ENCODE measurements around the gene ABCC4. TPM values are rescaled to one million over a fixed set of nuclear protein-coding genes. Genes with fewer than 3 reads are reported as not detected.

ABCC4 gene
- total RNA-seq, 5 donors from 2014 or later (not counting 1 experiment from before 2014, with no cell fraction given): 8.9 to 12.5 (median 9.5) TPM

- H3K4me1 ChIP-seq (ENCODE audit: control insufficient read depth in 1 of 2, extremely low read depth in 1 of 2, insufficient read depth in 2 of 2, low read length in 2 of 2): no peaks in the 10 kb centered on the region
- H3K27ac ChIP-seq (ENCODE audit: low read length): no peak overlapping the region
- Mint-ChIP-seq H3K36me3 (peaks cover 25% of the 10 kb centered on the region), H3K4me3 (no peak overlapping the region), H3K4me1 (peaks cover 0 to 7% (median 2%) of the 10 kb centered on the region in 3 donors), H3K9me3 (no peaks in the 10 kb centered on the region), H3K27ac (no peak overlapping the region), H3K27me3 (no peaks in the 10 kb centered on the region)
- H3K36me3 ChIP-seq (ENCODE audit: control insufficient read depth in 2 of 2, extremely low read depth in 1 of 2, insufficient read depth in 1 of 2, low read length in 1 of 2): peaks cover 0 to 12% of the 10 kb centered on the region in 2 donors
- CTCF ChIA-PET: interaction anchor here in 1 of 2 donors (0.7 kb wide), 1 partner anchor 30 kb away, joined by 3 read pairs; no protein-coding TSS in a partner anchor
- no peak overlapping the region for H3K4me3 ChIP-seq (ENCODE audit: control insufficient read depth in 1 of 2, extremely low read depth in 1 of 2, low read length in 1 of 2)
- H3K9me3 ChIP-seq: no peaks in the 10 kb centered on the region
- no peaks in the 10 kb centered on the region for H3K27me3 ChIP-seq (replicated peaks in 1 of 2; ENCODE audit: control insufficient read depth in 2 of 2, extremely low read depth in 1 of 2, insufficient read depth in 2 of 2, low read length in 1 of 2)
- POLR2A ChIA-PET: no interaction called here
- DNase-seq (no peak), ATAC-seq (replicated peaks in 1 of 4) (no peak)
- no CpG with 5 or more reads among the region's 2 CpGs for WGBS (ENCODE audit: insufficient coverage)
Observed at GRCh38 chr13:95248953-95249352, 52.3 kb downstream of the ABCC4 start.

DNA sequence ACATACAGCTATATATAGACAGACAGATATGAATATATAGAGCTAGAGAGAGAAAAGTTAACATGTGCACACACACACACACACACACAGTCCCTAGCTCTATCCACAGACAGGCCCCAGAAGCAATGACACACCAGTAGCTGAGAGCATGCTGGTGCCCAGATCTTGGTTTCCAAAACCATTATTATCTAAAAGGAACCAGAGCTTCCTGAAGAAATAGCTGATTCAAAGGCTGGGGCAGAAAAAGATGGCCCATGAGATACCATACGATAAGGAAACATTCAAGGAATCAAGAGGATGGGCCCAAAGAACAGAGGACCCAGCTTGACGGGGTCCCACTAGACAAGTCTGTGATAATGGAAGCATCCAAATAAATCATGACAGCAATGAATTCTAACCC is 53.4 kb downstream of the ABCC4 start:
- Histone ChIP-seq H3K27me3 (replicated peaks in 1 of 2; ENCODE audit: control insufficient read depth in 2 of 2, extremely low read depth in 1 of 2, insufficient read depth in 2 of 2, low read length in 1 of 2) (no peaks in the 10 kb centered on the region), H3K9me3 (no peaks in the 10 kb centered on the region), H3K4me1 (ENCODE audit: control insufficient read depth in 1 of 2, extremely low read depth in 1 of 2, insufficient read depth in 2 of 2, low read length in 2 of 2) (no peaks in the 10 kb centered on the region), H3K4me3 (ENCODE audit: control insufficient read depth in 1 of 2, extremely low read depth in 1 of 2, low read length in 1 of 2) (no peak overlapping the region), H3K27ac (ENCODE audit: low read length) (no peak overlapping the region), H3K36me3 (ENCODE audit: control insufficient read depth in 2 of 2, extremely low read depth in 1 of 2, insufficient read depth in 1 of 2, low read length in 1 of 2) (peaks cover 0 to 12% of the 10 kb centered on the region in 2 donors)
- ChIA-PET CTCF (no interaction called here), POLR2A (no interaction called here)
- no peaks in the 10 kb centered on the region for H3K9me3 Mint-ChIP-seq
- H3K27me3 Mint-ChIP-seq: no peaks in the 10 kb centered on the region
- no peak overlapping the region for H3K4me3 Mint-ChIP-seq
- no peak for DNase-seq
- no peak for ATAC-seq (replicated peaks in 1 of 4)
- peaks cover 25% of the 10 kb centered on the region for H3K36me3 Mint-ChIP-seq
- WGBS (ENCODE audit: insufficient coverage): no CpG with 5 or more reads among the region's 2 CpGs
- H3K4me1 Mint-ChIP-seq: peaks cover 0 to 7% (median 2%) of the 10 kb centered on the region in 3 donors
- no peak overlapping the region for H3K27ac Mint-ChIP-seq

GRCh38 chr13:95247171-95247570 is 54.1 kb downstream of the ABCC4 start:
- Mint-ChIP-seq H3K4me3 (no peak overlapping the region), H3K36me3 (peaks cover 25% of the 10 kb centered on the region), H3K27ac (no peak overlapping the region), H3K27me3 (no peaks in the 10 kb centered on the region), H3K9me3 (no peaks in the 10 kb centered on the region), H3K4me1 (peaks cover 0 to 7% (median 2%) of the 10 kb centered on the region in 3 donors)
- 81% methylated on average over 3 of the region's 4 CpGs for WGBS (ENCODE audit: insufficient coverage)
- Histone ChIP-seq H3K27ac (ENCODE audit: low read length) (no peak overlapping the region), H3K36me3 (ENCODE audit: control insufficient read depth in 2 of 2, extremely low read depth in 1 of 2, insufficient read depth in 1 of 2, low read length in 1 of 2) (peaks cover 0 to 12% of the 10 kb centered on the region in 2 donors), H3K4me1 (ENCODE audit: control insufficient read depth in 1 of 2, extremely low read depth in 1 of 2, insufficient read depth in 2 of 2, low read length in 2 of 2) (no peaks in the 10 kb centered on the region), H3K27me3 (replicated peaks in 1 of 2; ENCODE audit: control insufficient read depth in 2 of 2, extremely low read depth in 1 of 2, insufficient read depth in 2 of 2, low read length in 1 of 2) (no peaks in the 10 kb centered on the region), H3K4me3 (ENCODE audit: control insufficient read depth in 1 of 2, extremely low read depth in 1 of 2, low read length in 1 of 2) (no peak overlapping the region), H3K9me3 (no peaks in the 10 kb centered on the region)
- ATAC-seq (replicated peaks in 1 of 4) (no peak), DNase-seq (no peak)
- POLR2A ChIA-PET: no interaction called here
- CTCF ChIA-PET: no interaction called here

GRCh38 chr13:95246292-95247082 is 54.8 kb downstream of the ABCC4 start:
- 90% methylated on average over 2 of the region's 10 CpGs for WGBS (ENCODE audit: insufficient coverage)

GRCh38 chr13:95245071-95245470 is 56.2 kb downstream of the ABCC4 start:
- H3K4me1 ChIP-seq (ENCODE audit: control insufficient read depth in 1 of 2, extremely low read depth in 1 of 2, insufficient read depth in 2 of 2, low read length in 2 of 2): no peaks in the 10 kb centered on the region
- H3K9me3 Mint-ChIP-seq: no peaks in the 10 kb centered on the region

More at GRCh38 chr13:95246292-95247082, 54.8 kb downstream of the ABCC4 start:
- POLR2A ChIA-PET: no interaction called here
- Histone ChIP-seq H3K4me1 (ENCODE audit: control insufficient read depth in 1 of 2, extremely low read depth in 1 of 2, insufficient read depth in 2 of 2, low read length in 2 of 2) (no peaks in the 10 kb centered on the region), H3K36me3 (ENCODE audit: control insufficient read depth in 2 of 2, extremely low read depth in 1 of 2, insufficient read depth in 1 of 2, low read length in 1 of 2) (peaks cover 0 to 12% of the 10 kb centered on the region in 2 donors), H3K4me3 (ENCODE audit: control insufficient read depth in 1 of 2, extremely low read depth in 1 of 2, low read length in 1 of 2) (no peak overlapping the region), H3K27me3 (replicated peaks in 1 of 2; ENCODE audit: control insufficient read depth in 2 of 2, extremely low read depth in 1 of 2, insufficient read depth in 2 of 2, low read length in 1 of 2) (no peaks in the 10 kb centered on the region), H3K27ac (ENCODE audit: low read length) (no peak overlapping the region), H3K9me3 (no peaks in the 10 kb centered on the region)
- Mint-ChIP-seq H3K27me3 (no peaks in the 10 kb centered on the region), H3K9me3 (no peaks in the 10 kb centered on the region), H3K4me3 (no peak overlapping the region), H3K36me3 (peaks cover 30% of the 10 kb centered on the region), H3K4me1 (peaks cover 0 to 7% (median 2%) of the 10 kb centered on the region in 3 donors), H3K27ac (no peak overlapping the region)
- CTCF ChIA-PET: no interaction called here
- no peak for ATAC-seq (replicated peaks in 1 of 4)
- DNase-seq: no peak

DNA sequence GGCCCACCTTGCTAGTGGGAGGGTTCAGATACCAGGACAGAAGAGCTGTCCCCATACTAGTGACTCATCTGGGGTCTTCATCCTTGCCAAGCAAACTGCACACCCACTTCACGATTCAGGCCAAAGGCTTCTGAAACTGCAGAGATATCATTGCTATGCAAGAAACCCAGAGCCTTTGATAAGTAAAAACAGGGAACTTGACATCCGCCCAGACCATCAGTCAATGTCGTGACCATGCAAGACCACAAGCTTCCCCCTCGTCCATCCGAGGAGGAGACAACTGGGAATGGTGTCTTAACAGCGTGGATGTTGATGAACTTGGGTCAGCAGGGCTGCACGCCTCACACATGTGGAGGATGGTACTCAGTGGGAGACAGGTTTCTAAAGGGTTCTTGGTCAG is 58.0 kb downstream of the ABCC4 start:
- Mint-ChIP-seq H3K4me1 (peaks cover 0 to 7% (median 2%) of the 10 kb centered on the region in 3 donors), H3K36me3 (peaks cover 36% of the 10 kb centered on the region), H3K4me3 (no peak overlapping the region), H3K9me3 (no peaks in the 10 kb centered on the region), H3K27me3 (no peaks in the 10 kb centered on the region), H3K27ac (no peak overlapping the region)
- ChIA-PET POLR2A (no interaction called here), CTCF (interaction anchor here in 1 of 2 donors (0.6 to 0.7 kb wide), 2 partner anchors 10 to 86 kb away, joined by 3 to 6 read pairs; no protein-coding TSS in a partner anchor)
- ATAC-seq (replicated peaks in 1 of 4): no peak
- Histone ChIP-seq H3K36me3 (ENCODE audit: control insufficient read depth in 2 of 2, extremely low read depth in 1 of 2, insufficient read depth in 1 of 2, low read length in 1 of 2) (peaks cover 0 to 12% of the 10 kb centered on the region in 2 donors), H3K4me3 (ENCODE audit: control insufficient read depth in 1 of 2, extremely low read depth in 1 of 2, low read length in 1 of 2) (no peak overlapping the region), H3K9me3 (no peaks in the 10 kb centered on the region), H3K27me3 (replicated peaks in 1 of 2; ENCODE audit: control insufficient read depth in 2 of 2, extremely low read depth in 1 of 2, insufficient read depth in 2 of 2, low read length in 1 of 2) (no peaks in the 10 kb centered on the region), H3K4me1 (ENCODE audit: control insufficient read depth in 1 of 2, extremely low read depth in 1 of 2, insufficient read depth in 2 of 2, low read length in 2 of 2) (no peaks in the 10 kb centered on the region), H3K27ac (ENCODE audit: low read length) (no peak overlapping the region)
- WGBS (ENCODE audit: insufficient coverage): 82% methylated on average over 7 of the region's 7 CpGs
- DNase-seq: no peak

More at GRCh38 chr13:95245071-95245470, 56.2 kb downstream of the ABCC4 start:
- peak overlapping the region in 1 of 2 donors; percentile 13 for H3K27ac Mint-ChIP-seq
- peaks cover 31% of the 10 kb centered on the region for H3K36me3 Mint-ChIP-seq
- ChIA-PET POLR2A (no interaction called here), CTCF (no interaction called here)
- no peaks in the 10 kb centered on the region for H3K27me3 Mint-ChIP-seq
- DNase-seq: no peak
- no peak overlapping the region for H3K27ac ChIP-seq (ENCODE audit: low read length)
- H3K4me3 Mint-ChIP-seq: no peak overlapping the region
- peaks cover 0 to 12% of the 10 kb centered on the region in 2 donors for H3K36me3 ChIP-seq (ENCODE audit: control insufficient read depth in 2 of 2, extremely low read depth in 1 of 2, insufficient read depth in 1 of 2, low read length in 1 of 2)
- 100% methylated on average over 1 of the region's 2 CpGs for WGBS (ENCODE audit: insufficient coverage)
- no peaks in the 10 kb centered on the region for H3K9me3 ChIP-seq
- no peaks in the 10 kb centered on the region for H3K27me3 ChIP-seq (replicated peaks in 1 of 2; ENCODE audit: control insufficient read depth in 2 of 2, extremely low read depth in 1 of 2, insufficient read depth in 2 of 2, low read length in 1 of 2)
- no peak overlapping the region for H3K4me3 ChIP-seq (ENCODE audit: control insufficient read depth in 1 of 2, extremely low read depth in 1 of 2, low read length in 1 of 2)
- H3K4me1 Mint-ChIP-seq: peaks cover 0 to 7% (median 2%) of the 10 kb centered on the region in 3 donors
- ATAC-seq (replicated peaks in 1 of 4): no peak

Data from T-cell (primary cell).